ENCODE measurements around the gene RYR3.

RYR3 gene

DNA sequence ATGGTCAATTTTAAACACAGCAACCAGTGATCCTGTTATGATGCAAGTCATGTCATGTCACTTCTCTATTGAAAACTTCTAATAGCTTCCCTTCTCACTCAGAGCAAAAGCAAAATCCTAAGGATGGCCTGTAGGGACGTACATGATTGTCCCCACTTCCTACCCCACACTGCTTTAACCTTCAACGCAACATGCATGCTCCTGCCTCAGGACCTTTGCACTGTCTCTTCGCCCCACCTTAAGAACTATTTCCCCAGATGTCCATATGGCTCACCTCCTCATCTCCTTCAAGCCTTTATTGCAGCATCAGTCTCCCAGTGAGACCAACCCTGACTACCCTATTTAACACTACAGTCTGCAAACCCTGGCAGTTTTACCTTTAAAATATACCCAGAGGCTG is 443.5 kb downstream of the RYR3 start:
- Histone ChIP-seq H2AK5ac (ENCODE audit: low read length) (no peak overlapping the region), H3K18ac (ENCODE audit: low read length) (no peak overlapping the region), H2AFZ (ENCODE audit: insufficient read depth, low read length, poor library complexity) (no peak overlapping the region), H3K23ac (ENCODE audit: low read length) (no peak overlapping the region), H3K9ac (ENCODE audit: low read length) (no peak overlapping the region), H3K79me1 (ENCODE audit: low read length) (no peaks in the 10 kb centered on the region), H3K4ac (ENCODE audit: low read depth, low read length) (no peak overlapping the region), H2BK120ac (ENCODE audit: insufficient read depth, low read length, poor library complexity) (no peak overlapping the region), H2BK5ac (ENCODE audit: low read depth, low read length, poor library complexity) (no peak overlapping the region), H3K27ac (ENCODE audit: low read depth, low read length) (no peak overlapping the region), H3K27me3 (ENCODE audit: insufficient read depth, low read length) (no peaks in the 10 kb centered on the region), H3K4me3 (ENCODE audit: low read depth, low read length) (no peak overlapping the region), H3K79me2 (ENCODE audit: control insufficient read depth, insufficient read depth, low read length, poor library complexity) (no peaks in the 10 kb centered on the region), H3K14ac (ENCODE audit: low read length) (no peak overlapping the region), H3K4me1 (ENCODE audit: control insufficient read depth in 1 of 2, insufficient read depth in 2 of 2, low read length in 2 of 2) (no peaks in the 10 kb centered on the region), H2BK12ac (ENCODE audit: low read length) (no peak overlapping the region), H3K36me3 (ENCODE audit: control insufficient read depth in 1 of 2, insufficient read depth in 2 of 2, low read length in 2 of 2) (peaks cover 5 to 10% of the 10 kb centered on the region in 2 experiments), H4K8ac (ENCODE audit: low read depth, low read length) (no peak overlapping the region), H4K12ac (ENCODE audit: low read depth, low read length) (no peak overlapping the region), H3K9me3 (ENCODE audit: insufficient read depth, low read depth, low read length) (no peaks in the 10 kb centered on the region), H3K4me2 (ENCODE audit: low read length) (no peak overlapping the region), H4K91ac (ENCODE audit: low read depth, low read length) (no peak overlapping the region)
- no CpG with 5 or more reads among the region's 3 CpGs for WGBS (ENCODE audit: extremely low coverage, insufficient coverage, insufficient read length)
- no peak for DNase-seq

GRCh38 chr15:33756961-33757360 is 446.2 kb downstream of the RYR3 start:
- no CpG with 5 or more reads among the region's 5 CpGs for WGBS (ENCODE audit: extremely low coverage, insufficient coverage, insufficient read length)
- no peaks in the 10 kb centered on the region for H3K79me2 ChIP-seq (ENCODE audit: control insufficient read depth, insufficient read depth, low read length, poor library complexity)
- H3K23ac ChIP-seq (ENCODE audit: low read length) = no peak overlapping the region

DNA sequence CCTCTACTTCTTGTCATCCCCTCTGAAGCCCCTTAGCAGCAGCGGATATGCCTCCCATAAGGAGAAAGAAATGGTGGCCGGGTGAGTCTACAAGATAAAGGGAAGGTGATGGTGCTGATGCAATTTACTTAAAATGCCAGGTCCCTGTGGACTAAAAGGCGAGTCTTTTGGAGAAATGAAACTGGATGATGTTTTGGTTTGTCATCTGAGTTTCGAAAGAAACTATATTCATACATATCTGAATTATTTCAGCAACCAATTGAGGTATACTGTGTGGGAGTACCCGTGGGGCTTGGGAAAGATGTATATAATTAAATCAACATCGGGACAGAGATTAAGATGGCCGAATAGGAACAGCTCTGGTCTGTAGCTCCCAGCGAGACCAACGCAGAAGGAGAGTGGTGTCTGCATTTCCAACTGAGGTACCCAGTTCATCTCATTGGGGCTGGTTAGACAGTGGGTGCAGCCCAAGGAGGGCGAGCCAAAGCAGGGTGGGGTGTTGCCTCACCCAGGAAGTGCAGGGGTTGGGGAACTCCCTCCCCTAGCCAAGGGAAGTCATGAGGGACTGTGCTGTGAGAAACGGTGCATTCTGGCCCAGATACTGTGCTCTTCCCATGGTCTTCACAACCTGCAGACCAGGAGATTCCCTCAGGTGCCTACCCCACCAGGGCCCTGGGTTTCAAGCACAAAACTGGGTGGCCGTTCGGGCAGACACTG is 446.9 kb downstream of the RYR3 start:
- no CpG with 5 or more reads among the region's 13 CpGs for WGBS (ENCODE audit: extremely low coverage, insufficient coverage, insufficient read length)

More at GRCh38 chr15:33756961-33757360, 446.2 kb downstream of the RYR3 start:
- Histone ChIP-seq H3K9me3 (ENCODE audit: insufficient read depth, low read depth, low read length) (no peaks in the 10 kb centered on the region), H2BK5ac (ENCODE audit: low read depth, low read length, poor library complexity) (no peak overlapping the region), H4K91ac (ENCODE audit: low read depth, low read length) (no peak overlapping the region), H3K36me3 (ENCODE audit: control insufficient read depth in 1 of 2, insufficient read depth in 2 of 2, low read length in 2 of 2) (peaks cover 3 to 10% of the 10 kb centered on the region in 2 experiments), H2BK120ac (ENCODE audit: insufficient read depth, low read length, poor library complexity) (no peak overlapping the region), H4K12ac (ENCODE audit: low read depth, low read length) (no peak overlapping the region), H3K4ac (ENCODE audit: low read depth, low read length) (no peak overlapping the region), H3K4me3 (ENCODE audit: low read depth, low read length) (no peak overlapping the region), H3K18ac (ENCODE audit: low read length) (no peak overlapping the region), H3K27me3 (ENCODE audit: insufficient read depth, low read length) (no peaks in the 10 kb centered on the region), H3K27ac (ENCODE audit: low read depth, low read length) (no peak overlapping the region), H2AK5ac (ENCODE audit: low read length) (no peak overlapping the region), H2AFZ (ENCODE audit: insufficient read depth, low read length, poor library complexity) (no peak overlapping the region), H2BK12ac (ENCODE audit: low read length) (no peak overlapping the region), H3K14ac (ENCODE audit: low read length) (no peak overlapping the region), H3K4me1 (ENCODE audit: control insufficient read depth in 1 of 2, insufficient read depth in 2 of 2, low read length in 2 of 2) (no peaks in the 10 kb centered on the region), H3K79me1 (ENCODE audit: low read length) (no peaks in the 10 kb centered on the region), H3K4me2 (ENCODE audit: low read length) (no peak overlapping the region), H4K8ac (ENCODE audit: low read depth, low read length) (no peak overlapping the region), H3K9ac (ENCODE audit: low read length) (no peak overlapping the region)
- DNase-seq = no peak

GRCh38 chr15:33766389-33766788 is 455.6 kb downstream of the RYR3 start:
- Histone ChIP-seq H3K36me3 (ENCODE audit: control insufficient read depth in 1 of 2, insufficient read depth in 2 of 2, low read length in 2 of 2) (peaks cover 0 to 2% of the 10 kb centered on the region in 2 experiments), H3K79me1 (ENCODE audit: low read length) (no peaks in the 10 kb centered on the region), H3K18ac (ENCODE audit: low read length) (no peak overlapping the region), H3K27me3 (ENCODE audit: insufficient read depth, low read length) (no peaks in the 10 kb centered on the region), H2BK120ac (ENCODE audit: insufficient read depth, low read length, poor library complexity) (no peak overlapping the region), H2AK5ac (ENCODE audit: low read length) (no peak overlapping the region), H3K4me3 (ENCODE audit: low read depth, low read length) (no peak overlapping the region), H3K9ac (ENCODE audit: low read length) (no peak overlapping the region), H3K79me2 (ENCODE audit: control insufficient read depth, insufficient read depth, low read length, poor library complexity) (no peaks in the 10 kb centered on the region), H2AFZ (ENCODE audit: insufficient read depth, low read length, poor library complexity) (no peak overlapping the region), H3K14ac (ENCODE audit: low read length) (no peak overlapping the region), H3K9me3 (ENCODE audit: insufficient read depth, low read depth, low read length) (no peaks in the 10 kb centered on the region), H4K12ac (ENCODE audit: low read depth, low read length) (no peak overlapping the region), H3K4ac (ENCODE audit: low read depth, low read length) (no peak overlapping the region), H3K4me1 (ENCODE audit: control insufficient read depth in 1 of 2, insufficient read depth in 2 of 2, low read length in 2 of 2) (no peaks in the 10 kb centered on the region), H3K23ac (ENCODE audit: low read length) (no peak overlapping the region), H3K4me2 (ENCODE audit: low read length) (no peak overlapping the region), H3K27ac (ENCODE audit: low read depth, low read length) (no peak overlapping the region), H2BK12ac (ENCODE audit: low read length) (no peak overlapping the region), H2BK5ac (ENCODE audit: low read depth, low read length, poor library complexity) (no peak overlapping the region), H4K8ac (ENCODE audit: low read depth, low read length) (no peak overlapping the region), H4K91ac (ENCODE audit: low read depth, low read length) (no peak overlapping the region)
- DNase-seq = no peak
- WGBS (ENCODE audit: extremely low coverage, insufficient coverage, insufficient read length) = no CpG with 5 or more reads among the region's 7 CpGs

More for the DNA sequence above, 446.9 kb downstream of the RYR3 start:
- Histone ChIP-seq H2BK5ac (ENCODE audit: low read depth, low read length, poor library complexity) (no peak overlapping the region), H3K9ac (ENCODE audit: low read length) (no peak overlapping the region), H4K91ac (ENCODE audit: low read depth, low read length) (no peak overlapping the region), H2AFZ (ENCODE audit: insufficient read depth, low read length, poor library complexity) (no peak overlapping the region), H3K18ac (ENCODE audit: low read length) (no peak overlapping the region), H2AK5ac (ENCODE audit: low read length) (no peak overlapping the region), H3K79me1 (ENCODE audit: low read length) (no peaks in the 10 kb centered on the region), H3K9me3 (ENCODE audit: insufficient read depth, low read depth, low read length) (no peaks in the 10 kb centered on the region), H3K4me2 (ENCODE audit: low read length) (no peak overlapping the region), H3K4me3 (ENCODE audit: low read depth, low read length) (no peak overlapping the region), H3K27me3 (ENCODE audit: insufficient read depth, low read length) (no peaks in the 10 kb centered on the region), H2BK120ac (ENCODE audit: insufficient read depth, low read length, poor library complexity) (no peak overlapping the region), H3K79me2 (ENCODE audit: control insufficient read depth, insufficient read depth, low read length, poor library complexity) (no peaks in the 10 kb centered on the region), H3K27ac (ENCODE audit: low read depth, low read length) (no peak overlapping the region), H3K23ac (ENCODE audit: low read length) (no peak overlapping the region), H3K4me1 (ENCODE audit: control insufficient read depth in 1 of 2, insufficient read depth in 2 of 2, low read length in 2 of 2) (no peaks in the 10 kb centered on the region), H4K12ac (ENCODE audit: low read depth, low read length) (no peak overlapping the region), H3K4ac (ENCODE audit: low read depth, low read length) (no peak overlapping the region), H2BK12ac (ENCODE audit: low read length) (no peak overlapping the region), H3K14ac (ENCODE audit: low read length) (no peak overlapping the region), H4K8ac (ENCODE audit: low read depth, low read length) (no peak overlapping the region), H3K36me3 (ENCODE audit: control insufficient read depth in 1 of 2, insufficient read depth in 2 of 2, low read length in 2 of 2) (peaks cover 3 to 10% of the 10 kb centered on the region in 2 experiments)
- DNase-seq = no peak
